Natural killer cell (primary cell): Measurements from ENCODE around the gene HTRA1. TPM values are rescaled to one million over a fixed set of nuclear protein-coding genes. Genes with fewer than 3 reads are reported as not detected.

ENCODE experiments used
- ATAC-seq, 3 donors: fragments of 150-1000 bp in 2 of 3; fragments of 200-7000 bp in 1 of 3; cut with Tn5 transposase; 1 replicate in 1 of 3; 2 replicates in 2 of 3; pipeline ENCODE4 v1.10.0; 2021; ENCODE audit warnings: mild to moderate bottlenecking in 2 of 3, moderate library complexity in 2 of 3
- DNase-seq, 2 donors: peaks; one replicate each; pipeline versions ENCODE4 v3.0.0 to v3.0.0-alpha.2; 2013 to 2021; ENCODE audit warnings: mixed read lengths in 1 of 2
- H3K27ac ChIP-seq: one replicate; pipeline ENCODE4 v1.5.1; 2013; ENCODE audit warnings: mild to moderate bottlenecking, low read length
- H3K27me3 ChIP-seq: one replicate; pipeline ENCODE4 v1.6.1; 2013; ENCODE audit warnings: low read length; ENCODE audit not compliant: control insufficient read depth, insufficient read depth
- H3K36me3 ChIP-seq: one replicate; pipeline ENCODE4 v1.6.1; 2013; ENCODE audit warnings: low read length; ENCODE audit not compliant: control insufficient read depth, insufficient read depth
- H3K4me1 ChIP-seq: one replicate; pipeline ENCODE4 v1.6.1; 2013; ENCODE audit warnings: low read length; ENCODE audit not compliant: control insufficient read depth, insufficient read depth
- H3K4me3 ChIP-seq: one replicate; pipeline ENCODE4 v1.5.1; 2013; ENCODE audit warnings: low read length
- H3K9me3 ChIP-seq: one replicate; pipeline ENCODE4 v1.6.1; 2013; ENCODE audit warnings: low read length; ENCODE audit not compliant: control insufficient read depth, insufficient read depth
- H3K27ac Mint-ChIP-seq, 2 donors: one replicate each; pipeline ENCODE4 v1.8.0; 2022; ENCODE audit warnings: mild to moderate bottlenecking in 2 of 2, mixed read lengths in 2 of 2, moderate library complexity in 1 of 2
- H3K27me3 Mint-ChIP-seq, 2 donors: one replicate each; pipeline ENCODE4 v1.8.0; 2022; ENCODE audit warnings: low read depth in 2 of 2, mixed read lengths in 2 of 2
- H3K36me3 Mint-ChIP-seq: one replicate; pipeline ENCODE4 v1.8.0; 2022; ENCODE audit warnings: mixed read lengths
- H3K4me1 Mint-ChIP-seq, 2 donors: one replicate each; pipeline ENCODE4 v1.8.0; 2022; ENCODE audit warnings: mixed read lengths in 2 of 2
- H3K4me3 Mint-ChIP-seq: one replicate; pipeline ENCODE4 v1.8.0; 2022; ENCODE audit warnings: mild to moderate bottlenecking, moderate library complexity, mixed read lengths
- H3K9me3 Mint-ChIP-seq, 2 donors: one replicate each; pipeline ENCODE4 v1.8.0; 2022; ENCODE audit warnings: mixed read lengths in 2 of 2
- WGBS: methylation state at CpG from one replicate; pipeline ENCODE4 v1.1.7; 2013; ENCODE audit warnings: missing lambda C conversion rate; ENCODE audit not compliant: insufficient coverage; 5-methylcytosine and 5-hydroxymethylcytosine counted together
- intact Hi-C: fragments of 100-400 bp; cut with micrococcal nuclease; formaldehyde crosslinking; loops from one replicate; pipeline ENCODE4 v1.14.2; 2022
- total RNA-seq, 4 donors: library from RNA; stranded (reverse); fragments of 120-200 nt in 1 of 4; gene quantifications; one replicate each; pipeline versions ENCODE4 v1.2.3 to v1.2.4, GENCODE V29; 2013 to 2022
- TF ChIP-seq, protein P1 (sequence below): fragments of 200-600 bp; IDR thresholded peaks from one replicate; pipeline ENCODE4 v1.8.0; 2022; ENCODE audit warnings: antibody characterized with exemption

The HTRA1 gene
- total RNA-seq, 3 donors from 2014 or later (not counting 1 experiment from before 2014, with no cell fraction given): not detected

DNA sequence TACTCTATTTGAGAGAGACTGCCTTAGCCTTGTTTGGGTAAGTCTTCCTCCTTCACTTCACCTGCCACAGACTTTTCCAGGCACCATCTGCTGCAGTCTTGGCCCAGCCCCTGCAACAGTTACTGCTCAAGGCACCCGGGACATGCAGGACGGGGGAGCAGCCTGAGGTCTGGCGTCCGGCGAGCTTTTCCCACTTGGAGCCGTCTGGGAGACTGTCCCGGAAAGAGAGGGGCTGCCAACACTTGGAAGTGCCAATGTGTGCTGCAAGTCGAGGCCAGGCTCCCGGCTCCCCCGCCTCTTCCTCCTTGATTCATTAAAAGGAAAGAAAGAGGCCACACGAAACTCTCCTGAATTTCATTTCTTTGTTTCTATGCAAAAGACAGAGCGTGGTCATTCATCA, 13.7 kb downstream of the HTRA1 start:
- H3K4me3 Mint-ChIP-seq: no peak overlapping the region
- no peak overlapping the region for H3K27ac Mint-ChIP-seq
- Histone ChIP-seq H3K36me3 (no peaks in the 10 kb centered on the region), H3K27ac (no peak overlapping the region), H3K4me3 (no peak overlapping the region), H3K27me3 (no peaks in the 10 kb centered on the region), H3K4me1 (no peaks in the 10 kb centered on the region), H3K9me3 (no peaks in the 10 kb centered on the region)
- no peaks in the 10 kb centered on the region for H3K9me3 Mint-ChIP-seq
- ATAC-seq: no peak
- H3K4me1 Mint-ChIP-seq: peaks cover 5 to 6% of the 10 kb centered on the region in 2 donors
- DNase-seq: no peak
- H3K27me3 Mint-ChIP-seq: peaks cover 24 to 34% of the 10 kb centered on the region in 2 donors
- TF ChIP-seq, protein P1, sequence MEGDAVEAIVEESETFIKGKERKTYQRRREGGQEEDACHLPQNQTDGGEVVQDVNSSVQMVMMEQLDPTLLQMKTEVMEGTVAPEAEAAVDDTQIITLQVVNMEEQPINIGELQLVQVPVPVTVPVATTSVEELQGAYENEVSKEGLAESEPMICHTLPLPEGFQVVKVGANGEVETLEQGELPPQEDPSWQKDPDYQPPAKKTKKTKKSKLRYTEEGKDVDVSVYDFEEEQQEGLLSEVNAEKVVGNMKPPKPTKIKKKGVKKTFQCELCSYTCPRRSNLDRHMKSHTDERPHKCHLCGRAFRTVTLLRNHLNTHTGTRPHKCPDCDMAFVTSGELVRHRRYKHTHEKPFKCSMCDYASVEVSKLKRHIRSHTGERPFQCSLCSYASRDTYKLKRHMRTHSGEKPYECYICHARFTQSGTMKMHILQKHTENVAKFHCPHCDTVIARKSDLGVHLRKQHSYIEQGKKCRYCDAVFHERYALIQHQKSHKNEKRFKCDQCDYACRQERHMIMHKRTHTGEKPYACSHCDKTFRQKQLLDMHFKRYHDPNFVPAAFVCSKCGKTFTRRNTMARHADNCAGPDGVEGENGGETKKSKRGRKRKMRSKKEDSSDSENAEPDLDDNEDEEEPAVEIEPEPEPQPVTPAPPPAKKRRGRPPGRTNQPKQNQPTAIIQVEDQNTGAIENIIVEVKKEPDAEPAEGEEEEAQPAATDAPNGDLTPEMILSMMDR: no peak
- 80% methylated on average over 10 of the region's 12 CpGs for WGBS
- intact Hi-C loops: no loop called here
- no peaks in the 10 kb centered on the region for H3K36me3 Mint-ChIP-seq

DNA sequence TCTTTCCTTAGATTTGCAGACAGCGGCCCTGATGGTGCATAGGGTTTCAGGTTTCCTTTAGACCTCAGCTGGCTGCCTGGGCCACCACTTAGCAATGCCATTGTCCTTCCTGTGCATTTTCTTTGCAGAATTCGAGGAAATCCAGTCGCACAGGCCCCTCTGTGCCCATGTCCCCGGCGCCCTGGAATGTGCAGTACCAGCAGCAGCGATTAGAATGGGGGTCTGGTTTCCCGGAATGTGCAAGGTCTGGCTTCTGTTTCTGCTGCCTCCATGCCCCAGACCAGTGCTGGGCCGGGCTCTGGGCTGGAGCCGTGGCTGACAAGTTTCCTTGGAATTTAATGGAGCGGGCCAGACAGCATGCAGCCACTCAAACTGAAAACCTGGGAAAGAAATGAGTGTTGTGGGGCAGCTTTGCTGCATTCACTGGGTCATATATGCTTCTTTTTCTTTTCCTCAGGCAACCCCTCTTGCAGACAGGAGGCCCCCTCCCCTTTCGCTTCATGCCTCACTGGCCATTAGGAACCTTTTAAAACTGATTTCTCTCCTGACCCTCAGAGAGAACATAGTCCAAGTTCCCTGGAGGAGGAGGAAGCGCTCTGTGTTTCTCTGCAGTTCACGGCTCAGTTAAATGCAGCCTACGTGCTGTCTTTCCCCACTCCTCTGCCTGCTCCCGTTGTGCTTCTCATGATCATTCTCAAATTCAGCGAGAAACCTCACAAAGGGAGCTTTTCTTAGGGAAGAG, 14.4 kb downstream of the HTRA1 start:
- H3K9me3 Mint-ChIP-seq: no peaks in the 10 kb centered on the region
- Histone ChIP-seq H3K27ac (no peak overlapping the region), H3K4me3 (no peak overlapping the region), H3K9me3 (no peaks in the 10 kb centered on the region), H3K4me1 (no peaks in the 10 kb centered on the region), H3K27me3 (no peaks in the 10 kb centered on the region), H3K36me3 (no peaks in the 10 kb centered on the region)
- ATAC-seq (no peak), DNase-seq (no peak)
- TF ChIP-seq, protein P1: no peak
- no peak overlapping the region for H3K4me3 Mint-ChIP-seq
- no peak overlapping the region for H3K27ac Mint-ChIP-seq
- H3K36me3 Mint-ChIP-seq: no peaks in the 10 kb centered on the region
- WGBS: 77% methylated on average over 15 of the region's 16 CpGs
- intact Hi-C loops: no loop called here
- peaks cover 21 to 28% of the 10 kb centered on the region in 2 donors for H3K27me3 Mint-ChIP-seq
- peaks cover 5 to 6% of the 10 kb centered on the region in 2 donors for H3K4me1 Mint-ChIP-seq

DNA sequence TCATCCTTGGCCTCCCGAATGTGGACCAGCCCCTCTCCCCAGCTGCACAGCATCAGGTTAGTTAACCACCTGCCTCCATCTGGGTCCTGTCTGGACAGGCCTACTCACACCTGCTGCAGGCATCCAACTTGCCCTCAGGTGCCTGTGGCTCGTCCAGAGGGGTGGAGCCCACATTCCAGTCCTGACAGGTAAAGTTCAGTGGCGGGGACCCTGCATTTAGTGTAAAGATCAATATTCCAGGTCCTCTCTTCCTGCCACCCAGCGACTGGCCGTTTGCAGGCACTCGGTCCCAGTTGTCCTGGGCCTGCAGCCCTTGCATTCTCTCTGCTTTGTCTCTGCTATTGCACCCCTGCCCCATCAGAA, 15.0 kb downstream of the HTRA1 start:
- Histone ChIP-seq H3K4me1 (no peaks in the 10 kb centered on the region), H3K27ac (no peak overlapping the region), H3K4me3 (no peak overlapping the region), H3K36me3 (no peaks in the 10 kb centered on the region), H3K9me3 (no peaks in the 10 kb centered on the region), H3K27me3 (no peaks in the 10 kb centered on the region)
- H3K9me3 Mint-ChIP-seq: no peaks in the 10 kb centered on the region
- WGBS: 89% methylated on average over 6 of the region's 6 CpGs
- ATAC-seq: no peak
- intact Hi-C loops: no loop called here
- no peak for DNase-seq
- no peaks in the 10 kb centered on the region for H3K36me3 Mint-ChIP-seq
- H3K4me1 Mint-ChIP-seq: peaks cover 5 to 6% of the 10 kb centered on the region in 2 donors
- no peak overlapping the region for H3K27ac Mint-ChIP-seq
- H3K27me3 Mint-ChIP-seq: peaks cover 21 to 23% of the 10 kb centered on the region in 2 donors
- TF ChIP-seq, protein P1: no peak
- no peak overlapping the region for H3K4me3 Mint-ChIP-seq

DNA sequence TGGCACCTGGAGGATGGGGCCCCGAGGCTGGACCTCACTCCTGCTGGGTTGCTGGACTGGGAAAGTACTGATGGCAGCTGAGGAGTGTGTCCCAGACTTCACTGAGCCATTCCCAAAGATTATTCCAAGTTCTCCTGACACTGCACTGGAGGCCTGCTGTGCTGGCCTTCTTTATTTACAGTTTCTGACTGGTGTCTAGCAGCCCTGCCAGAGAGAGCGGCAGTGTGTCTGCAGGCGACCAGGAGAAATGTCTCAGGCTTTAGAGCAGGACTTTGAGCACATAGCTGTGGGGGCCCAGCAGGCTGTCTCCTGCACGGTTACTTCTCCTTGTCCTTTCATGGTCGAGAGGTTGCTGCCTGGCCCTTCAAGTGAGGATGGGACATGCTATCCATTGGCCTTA, 16.1 kb downstream of the HTRA1 start:
- no peaks in the 10 kb centered on the region for H3K9me3 Mint-ChIP-seq
- no peaks in the 10 kb centered on the region for H3K27me3 ChIP-seq
- no peak for ATAC-seq
- peaks cover 5 to 6% of the 10 kb centered on the region in 2 donors for H3K4me1 Mint-ChIP-seq
- H3K9me3 ChIP-seq: no peaks in the 10 kb centered on the region
- H3K4me1 ChIP-seq: no peaks in the 10 kb centered on the region
- 77% methylated on average over 5 of the region's 5 CpGs for WGBS
- H3K4me3 Mint-ChIP-seq: no peak overlapping the region
- no peaks in the 10 kb centered on the region for H3K36me3 Mint-ChIP-seq
- H3K27ac ChIP-seq: no peak overlapping the region
- DNase-seq: no peak
- H3K4me3 ChIP-seq: no peak overlapping the region
- peaks cover 23 to 24% of the 10 kb centered on the region in 2 donors for H3K27me3 Mint-ChIP-seq
- no peak overlapping the region for H3K27ac Mint-ChIP-seq
- intact Hi-C loops: no loop called here
- H3K36me3 ChIP-seq: no peaks in the 10 kb centered on the region
- TF ChIP-seq, protein P1: no peak
